Measurements from ENCODE around the gene ACTR3. TPM values are rescaled to one million over a fixed set of nuclear protein-coding genes. Genes with fewer than 3 reads are reported as not detected.

The ACTR3 gene
- total RNA-seq, 4 donors from 2014 or later: 163 to 198 (median 188) TPM

DNA sequence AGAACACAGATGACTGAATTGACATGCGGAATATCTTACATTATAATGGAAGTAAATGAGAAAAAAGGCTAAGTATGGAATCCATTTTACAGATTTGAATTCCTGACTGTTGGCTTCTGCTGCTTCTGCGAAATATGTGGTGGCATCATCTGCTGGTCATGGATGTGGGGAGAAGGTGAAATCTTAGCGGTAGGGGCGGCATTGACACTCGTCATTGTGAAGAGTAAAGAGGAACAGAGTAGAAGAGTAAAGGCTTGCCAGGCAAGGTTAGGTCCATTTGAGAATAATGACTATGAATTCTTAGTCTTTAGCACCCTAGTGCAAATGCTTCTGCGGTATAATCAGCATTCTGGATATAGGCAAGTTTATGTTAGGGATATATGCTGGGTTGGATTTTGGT lies 32.4 kb downstream of the ACTR3 start:
- Histone ChIP-seq H3K4me3 (no peak overlapping the region), H3K9me3 (no peaks in the 10 kb centered on the region), H3K27ac (replicated peaks in 1 of 4) (no peak overlapping the region), H3K27me3 (no peaks in the 10 kb centered on the region), H3K36me3 (peaks cover 14 to 62% (median 24%) of the 10 kb centered on the region in 4 donors), H3K4me1 (peaks cover 0 to 1% (median 0%) of the 10 kb centered on the region in 4 donors)
- 96% methylated on average over 6 of the region's 6 CpGs for WGBS
- TF ChIP-seq POLR2A (IDR thresholded peaks at IDR 0.05; ENCODE audit: low read depth) (no peak), POLR2AphosphoS5 (IDR thresholded peaks at IDR 0.05) (no peak), EP300 (IDR thresholded peaks at IDR 0.05) (no peak)
- TF ChIP-seq, protein P1, sequence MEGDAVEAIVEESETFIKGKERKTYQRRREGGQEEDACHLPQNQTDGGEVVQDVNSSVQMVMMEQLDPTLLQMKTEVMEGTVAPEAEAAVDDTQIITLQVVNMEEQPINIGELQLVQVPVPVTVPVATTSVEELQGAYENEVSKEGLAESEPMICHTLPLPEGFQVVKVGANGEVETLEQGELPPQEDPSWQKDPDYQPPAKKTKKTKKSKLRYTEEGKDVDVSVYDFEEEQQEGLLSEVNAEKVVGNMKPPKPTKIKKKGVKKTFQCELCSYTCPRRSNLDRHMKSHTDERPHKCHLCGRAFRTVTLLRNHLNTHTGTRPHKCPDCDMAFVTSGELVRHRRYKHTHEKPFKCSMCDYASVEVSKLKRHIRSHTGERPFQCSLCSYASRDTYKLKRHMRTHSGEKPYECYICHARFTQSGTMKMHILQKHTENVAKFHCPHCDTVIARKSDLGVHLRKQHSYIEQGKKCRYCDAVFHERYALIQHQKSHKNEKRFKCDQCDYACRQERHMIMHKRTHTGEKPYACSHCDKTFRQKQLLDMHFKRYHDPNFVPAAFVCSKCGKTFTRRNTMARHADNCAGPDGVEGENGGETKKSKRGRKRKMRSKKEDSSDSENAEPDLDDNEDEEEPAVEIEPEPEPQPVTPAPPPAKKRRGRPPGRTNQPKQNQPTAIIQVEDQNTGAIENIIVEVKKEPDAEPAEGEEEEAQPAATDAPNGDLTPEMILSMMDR (IDR thresholded peaks at IDR 0.05): no peak
- intact Hi-C loops (cut with DNase I): no loop called here
- DNase-seq (ENCODE audit: extremely low spot score): no peak

DNA sequence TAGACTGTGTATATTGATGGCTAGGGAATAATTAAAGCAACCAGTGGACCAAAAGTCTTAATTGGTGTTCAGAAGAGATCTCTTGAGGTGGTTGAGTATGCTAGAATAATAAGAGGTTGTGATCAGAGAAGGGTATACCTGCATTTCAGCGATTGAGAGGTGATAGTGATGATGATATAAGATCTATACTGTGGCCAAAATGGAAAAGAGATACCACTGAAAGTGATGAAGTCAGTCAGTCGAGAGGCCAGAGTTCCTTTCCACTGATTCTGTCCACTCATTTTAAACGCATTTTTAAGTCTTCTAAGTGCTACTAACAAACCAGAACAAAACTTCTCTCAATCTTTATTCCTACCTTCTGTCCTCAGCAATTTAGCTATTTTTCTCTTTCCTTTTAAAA lies 32.9 kb downstream of the ACTR3 start:
- DNase-seq (ENCODE audit: extremely low spot score): no peak
- WGBS: 84% methylated on average over 3 of the region's 3 CpGs
- Histone ChIP-seq H3K36me3 (peaks cover 15 to 62% (median 25%) of the 10 kb centered on the region in 4 donors), H3K27ac (replicated peaks in 1 of 4) (no peak overlapping the region), H3K4me1 (no peaks in the 10 kb centered on the region), H3K27me3 (no peaks in the 10 kb centered on the region), H3K4me3 (no peak overlapping the region), H3K9me3 (no peaks in the 10 kb centered on the region)
- intact Hi-C loops (cut with DNase I): no loop called here
- TF ChIP-seq, protein P1 (IDR thresholded peaks at IDR 0.05): no peak
- TF ChIP-seq EP300 (IDR thresholded peaks at IDR 0.05): no peak
- TF ChIP-seq POLR2A (IDR thresholded peaks at IDR 0.05; ENCODE audit: low read depth): no peak
- no peak for TF ChIP-seq POLR2AphosphoS5 (IDR thresholded peaks at IDR 0.05)

DNA sequence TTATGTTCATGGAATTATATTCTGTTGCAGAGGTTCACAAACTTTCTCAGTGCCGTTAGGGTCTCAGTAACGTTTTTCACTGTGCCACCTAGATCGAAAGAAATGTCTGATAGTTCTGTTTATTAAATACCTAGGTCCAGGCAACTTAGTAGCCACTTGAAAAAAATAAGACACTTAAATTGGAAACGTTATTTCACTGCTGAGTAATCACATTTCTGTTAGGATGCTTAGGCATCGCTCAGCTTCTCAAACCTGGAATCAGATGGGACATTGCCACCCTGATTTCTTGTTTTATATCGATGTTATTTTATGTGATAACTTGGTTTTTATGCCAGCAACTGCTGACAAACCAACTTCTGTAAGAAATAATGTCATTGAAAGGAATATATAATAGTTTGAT lies 36.0 kb downstream of the ACTR3 start:
- DNase-seq (ENCODE audit: extremely low spot score): no peak
- H3K36me3 ChIP-seq: peaks cover 23 to 65% (median 32%) of the 10 kb centered on the region in 4 donors
- intact Hi-C loops (cut with DNase I): no loop called here
- 93% methylated on average over 6 of the region's 6 CpGs for WGBS
- no peaks in the 10 kb centered on the region for H3K4me1 ChIP-seq
- no peak overlapping the region for H3K4me3 ChIP-seq
- no peaks in the 10 kb centered on the region for H3K27me3 ChIP-seq
- TF ChIP-seq POLR2AphosphoS5 (IDR thresholded peaks at IDR 0.05) (no peak), POLR2A (IDR thresholded peaks at IDR 0.05; ENCODE audit: low read depth) (no peak), EP300 (IDR thresholded peaks at IDR 0.05) (no peak)
- TF ChIP-seq, protein P1 (IDR thresholded peaks at IDR 0.05): no peak
- H3K27ac ChIP-seq (replicated peaks in 1 of 4): no peak overlapping the region
- no peaks in the 10 kb centered on the region for H3K9me3 ChIP-seq

DNA sequence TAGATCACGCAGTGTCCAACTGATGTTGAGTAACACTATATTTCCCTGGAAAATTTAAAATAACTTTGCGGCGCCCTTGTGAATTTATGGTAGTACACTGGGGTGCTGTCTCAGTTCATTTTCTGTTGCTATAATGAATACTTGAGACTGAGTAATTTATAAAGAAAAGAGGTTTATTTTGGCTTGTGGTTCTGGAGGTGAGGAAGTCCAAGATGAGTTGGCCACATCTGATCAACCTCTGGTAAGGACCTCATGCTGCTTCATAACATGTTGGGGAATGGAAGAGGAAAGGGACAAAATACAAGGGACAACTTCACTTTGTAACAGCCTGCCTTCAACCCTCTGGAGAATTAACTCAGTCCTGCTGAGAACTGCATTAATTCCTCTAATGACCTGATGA lies 36.4 kb downstream of the ACTR3 start:
- no peak for DNase-seq (ENCODE audit: extremely low spot score)
- WGBS: 99% methylated on average over 3 of the region's 3 CpGs
- H3K9me3 ChIP-seq: no peaks in the 10 kb centered on the region
- intact Hi-C loops (cut with DNase I): no loop called here
- H3K4me3 ChIP-seq: no peak overlapping the region
- H3K4me1 ChIP-seq: no peaks in the 10 kb centered on the region
- no peaks in the 10 kb centered on the region for H3K27me3 ChIP-seq
- TF ChIP-seq POLR2A (IDR thresholded peaks at IDR 0.05; ENCODE audit: low read depth) (no peak), POLR2AphosphoS5 (IDR thresholded peaks at IDR 0.05) (no peak), EP300 (IDR thresholded peaks at IDR 0.05) (no peak)
- TF ChIP-seq, protein P1 (IDR thresholded peaks at IDR 0.05): no peak
- no peak overlapping the region for H3K27ac ChIP-seq (replicated peaks in 1 of 4)
- H3K36me3 ChIP-seq: peaks cover 23 to 69% (median 32%) of the 10 kb centered on the region in 4 donors

DNA sequence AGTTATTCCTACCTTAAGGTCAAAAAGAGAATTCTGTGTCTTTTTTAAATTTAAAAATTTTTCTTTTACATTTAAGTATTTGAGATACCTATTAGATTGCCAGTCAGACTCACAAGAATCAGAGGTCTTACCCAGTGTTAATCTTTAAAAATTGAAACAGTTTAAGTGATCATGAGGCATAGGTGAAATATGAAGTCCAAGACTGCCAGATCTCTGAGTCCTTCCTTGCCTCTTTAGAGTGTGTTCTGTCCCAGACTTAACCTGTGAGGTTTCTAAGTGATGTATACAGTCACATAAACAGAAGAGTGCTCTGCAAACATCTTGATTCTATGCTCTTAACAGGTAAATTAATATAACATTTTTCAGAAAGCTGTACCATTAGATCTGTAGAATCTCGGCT lies 40.6 kb downstream of the ACTR3 start:
- DNase-seq (ENCODE audit: extremely low spot score): no peak
- 77% methylated on average over 1 of the region's 1 CpG for WGBS
- H3K36me3 ChIP-seq: peaks cover 21 to 85% (median 45%) of the 10 kb centered on the region in 4 donors

More for the DNA sequence above, 40.6 kb downstream of the ACTR3 start:
- Histone ChIP-seq H3K9me3 (no peaks in the 10 kb centered on the region), H3K4me1 (peaks cover 0 to 4% (median 0%) of the 10 kb centered on the region in 4 donors), H3K27ac (replicated peaks in 1 of 4) (no peak overlapping the region), H3K4me3 (no peak overlapping the region), H3K27me3 (no peaks in the 10 kb centered on the region)
- TF ChIP-seq POLR2A (IDR thresholded peaks at IDR 0.05; ENCODE audit: low read depth) (no peak), POLR2AphosphoS5 (IDR thresholded peaks at IDR 0.05) (no peak), EP300 (IDR thresholded peaks at IDR 0.05) (no peak)
- TF ChIP-seq, protein P1 (IDR thresholded peaks at IDR 0.05): no peak
- intact Hi-C loops (cut with DNase I): loop anchor here (10.0 kb wide), 1 partner anchor 176 kb away; the partner anchor contains the start of gene SLC35F5
